HG03095 (cell line): ENCODE data around the gene APOF.
"Not testable (repeated sequence)": the region's sequence is repeated elsewhere in the genome, so short reads cannot be mapped to it uniquely, and the experiment has no call there.

Experiments
- ATAC-seq: cut with Tn5 transposase; IDR thresholded peaks from one replicate; pipeline ENCODE4 v1.9.1; 2021; ENCODE audit warnings: moderate library complexity; ENCODE audit not compliant: unreplicated experiment

APOF gene

DNA sequence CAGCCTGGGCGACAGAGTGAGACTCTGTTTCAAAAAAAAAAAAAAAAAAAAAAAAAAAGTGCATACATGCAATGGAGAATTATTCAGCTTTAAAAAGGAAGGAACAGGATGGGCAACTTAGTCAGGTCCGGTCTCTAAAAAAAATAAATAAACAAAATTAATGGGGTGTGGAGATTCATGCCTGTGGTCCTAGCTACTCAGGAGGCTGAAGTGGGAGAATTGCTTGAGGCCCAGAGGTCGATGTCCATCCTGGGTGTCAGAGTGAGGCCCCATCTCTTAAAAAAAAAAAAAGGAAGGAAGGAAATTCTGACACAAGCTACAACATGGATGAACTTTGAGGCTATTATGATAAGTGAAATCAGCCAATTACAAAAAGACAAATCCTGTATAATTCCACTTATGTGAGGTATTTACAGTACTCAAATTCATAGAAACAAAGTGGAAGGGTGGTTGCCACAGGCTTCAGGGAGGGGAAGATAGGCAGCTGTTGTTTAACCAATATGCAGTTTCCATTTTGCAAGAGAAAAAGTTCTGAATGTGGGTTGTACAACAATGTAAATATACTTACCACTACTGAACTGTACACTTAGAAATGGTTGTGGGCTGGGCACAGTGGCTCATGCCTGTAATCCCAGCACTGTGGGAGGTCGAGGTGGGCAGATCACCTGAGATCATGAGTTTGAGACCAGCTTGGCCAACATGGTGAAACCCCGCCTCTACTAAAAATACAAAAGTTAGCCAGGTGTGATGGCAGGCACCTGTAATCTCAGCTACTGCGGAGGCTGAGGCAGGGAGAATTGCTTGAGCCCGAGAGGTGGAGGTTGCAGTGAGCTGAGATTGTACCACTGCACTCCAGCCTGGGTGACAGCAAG is 12.3 kb upstream of the APOF start:
- peak; percentile 37 for ATAC-seq

DNA sequence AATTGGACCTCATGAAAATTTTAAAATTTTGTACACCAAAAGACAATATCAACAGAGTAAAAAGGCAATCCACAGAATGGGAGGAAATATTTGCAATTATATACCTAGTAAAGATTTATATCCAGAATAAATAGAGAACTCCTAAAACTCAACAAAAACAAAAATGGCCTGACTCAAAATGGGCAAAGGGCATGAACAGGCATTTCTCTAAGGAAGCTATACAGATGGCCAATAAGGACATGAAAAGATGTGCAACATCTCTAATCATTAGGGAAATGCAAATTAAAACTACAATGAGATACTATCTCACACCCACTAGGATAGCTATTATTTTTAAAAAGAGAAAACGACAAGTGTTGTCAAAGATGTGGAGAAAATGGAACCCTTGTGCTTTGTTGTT is 10.9 kb upstream of the APOF start:
- ATAC-seq: no peak

DNA sequence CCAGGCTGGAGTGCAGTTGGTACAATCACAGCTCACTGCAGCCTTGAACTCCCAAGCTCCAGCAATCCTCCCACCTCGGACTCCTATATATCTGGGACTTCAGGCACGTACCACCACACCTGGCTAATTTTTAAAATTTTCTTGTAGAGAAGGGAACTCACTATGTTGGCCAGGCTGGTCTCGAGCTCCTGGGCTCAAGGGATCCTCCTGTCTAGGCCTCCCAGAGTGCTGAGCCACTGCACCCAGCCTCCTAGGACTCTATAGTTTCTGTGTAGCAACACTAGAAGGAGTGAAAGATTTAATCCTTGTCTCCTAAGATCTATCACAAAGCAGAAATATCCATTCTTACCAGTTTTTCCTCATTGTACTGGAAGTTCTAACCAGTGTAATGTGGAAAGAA is 4.3 kb upstream of the APOF start:
- no peak for ATAC-seq

DNA sequence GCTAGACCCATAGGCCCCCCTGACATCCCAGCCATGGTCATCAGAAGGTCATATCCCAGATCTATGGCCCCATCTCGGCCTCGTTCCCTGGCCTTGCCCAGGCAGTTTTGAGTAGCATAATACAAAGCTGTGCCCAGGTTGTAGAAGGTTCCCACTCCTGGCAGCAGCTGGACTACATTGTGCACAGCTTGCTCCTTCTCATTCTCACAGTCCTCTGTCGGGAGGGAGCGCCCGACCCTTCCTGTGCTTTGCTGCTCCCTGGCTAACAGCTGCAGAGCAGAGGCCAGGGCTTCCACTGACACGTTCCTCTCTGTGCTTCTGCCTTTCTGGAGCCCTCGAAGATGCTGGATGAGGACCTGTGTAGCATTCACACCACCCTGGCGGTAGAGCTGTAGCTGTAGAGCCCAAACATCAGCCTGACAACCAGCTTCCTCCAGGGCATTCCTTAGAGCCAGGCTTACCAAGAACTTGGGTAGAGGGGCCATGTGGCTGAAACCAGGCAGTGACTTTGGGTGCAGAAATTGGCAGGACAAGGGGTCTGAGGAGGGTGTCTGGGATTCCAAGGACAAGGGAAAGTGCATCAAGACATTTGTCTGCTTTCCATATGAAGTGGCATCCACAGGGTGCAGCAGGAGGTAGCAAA is 1.0 kb downstream of the APOF start:
- ATAC-seq: no peak

DNA sequence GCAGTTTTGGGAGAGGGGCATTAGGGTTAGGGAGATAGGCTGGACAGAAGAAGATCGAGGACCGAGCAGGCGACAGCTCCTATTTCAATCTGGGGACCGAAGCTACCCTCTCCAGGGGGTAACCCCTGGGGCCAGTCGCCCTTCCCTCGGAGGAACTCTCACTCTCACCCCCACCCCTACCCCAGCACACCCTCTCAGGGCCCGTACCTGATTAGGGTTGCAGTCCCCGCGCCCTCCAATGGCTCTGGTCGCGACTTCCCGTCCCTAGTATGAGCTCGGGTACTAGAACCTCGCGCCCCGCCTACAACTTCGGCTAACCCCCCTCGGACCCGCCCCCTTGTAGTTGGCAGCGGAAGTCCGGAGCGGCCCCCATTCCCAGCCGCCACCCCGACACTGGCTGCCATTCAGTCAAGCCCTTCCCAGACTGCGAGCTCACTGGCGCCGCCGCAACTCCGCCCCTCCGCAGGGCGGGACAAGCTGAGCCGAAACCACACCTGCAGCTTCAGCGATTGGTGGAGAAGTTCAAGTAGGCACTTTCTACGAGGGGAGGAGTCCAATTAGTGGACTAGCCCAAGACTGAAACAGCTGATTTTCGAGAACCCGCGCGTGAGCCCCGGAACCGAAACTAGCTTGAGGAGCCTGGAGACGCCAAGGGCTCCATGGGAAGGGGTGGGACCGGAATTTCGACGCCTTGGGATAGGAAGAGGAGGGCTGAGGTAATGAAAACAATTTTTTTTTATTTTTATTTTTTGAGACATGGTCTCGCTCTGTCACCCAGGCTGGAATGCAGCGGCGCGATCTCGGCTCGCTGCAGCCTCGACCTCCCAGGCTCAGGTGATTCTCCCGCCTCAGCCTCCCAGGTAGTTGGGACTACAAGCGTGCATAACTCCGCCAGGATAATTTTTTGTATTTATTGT is 2.5 kb downstream of the APOF start, which contains the start of gene STAT2:
STAT2 (minus strand) TSS at position 257 of the 917 bp plus-strand sequence. CDS start 3,536 bp downstream, outside the sequence.
- peak; percentile 94 for ATAC-seq

DNA sequence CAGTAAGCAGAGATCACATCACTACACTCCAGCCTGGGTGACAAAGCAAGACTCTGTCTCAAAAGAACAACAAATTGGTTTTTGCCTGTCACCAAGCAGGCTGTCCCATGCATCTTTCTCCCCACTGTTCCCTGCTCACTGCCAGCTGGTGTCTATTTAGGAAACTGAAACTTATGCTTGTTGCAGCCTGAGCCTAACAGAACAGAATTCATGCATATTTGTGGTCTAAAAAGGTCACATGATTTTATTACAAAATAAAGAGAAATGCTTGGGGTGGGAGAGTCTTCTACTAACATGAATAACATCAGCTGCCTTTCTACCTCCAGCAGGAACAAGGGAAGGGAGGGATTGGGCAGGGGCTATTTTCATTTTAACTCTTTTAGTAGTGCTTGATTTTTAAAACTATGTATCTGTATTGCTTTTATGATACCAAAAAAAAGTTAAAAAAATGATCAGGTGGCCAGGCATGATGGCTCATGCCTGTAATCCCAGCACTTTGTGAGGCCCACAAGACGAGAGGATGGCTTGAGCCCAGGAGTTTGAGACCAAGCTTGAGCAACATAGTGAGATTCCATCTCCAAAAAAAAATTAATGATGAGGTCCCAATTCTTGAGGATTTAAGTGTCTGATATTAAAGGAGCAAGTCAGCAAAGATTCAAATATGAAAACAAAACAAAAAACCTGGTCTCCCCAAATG is 3.7 kb downstream of the APOF start:
- no peak for ATAC-seq

DNA sequence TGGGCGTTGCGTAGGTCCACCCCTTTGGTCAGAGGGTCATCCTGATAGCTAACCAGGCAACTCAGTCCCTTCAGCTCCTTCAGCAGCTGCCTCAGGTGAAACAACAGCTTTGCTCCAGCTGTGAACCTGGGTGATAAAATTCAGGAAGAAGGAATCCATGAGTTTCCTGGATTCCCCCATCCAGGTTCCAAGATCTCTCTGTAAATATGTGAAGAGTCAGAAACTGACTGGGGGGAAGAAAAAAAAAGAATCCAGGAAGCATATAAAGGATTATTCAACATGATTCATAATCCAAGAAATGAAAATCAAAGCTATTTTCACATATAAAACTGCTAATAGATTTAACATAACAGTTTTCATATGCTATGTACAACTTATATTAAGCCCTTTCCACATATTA is 11.3 kb downstream of the APOF start:
- ATAC-seq: no peak

DNA sequence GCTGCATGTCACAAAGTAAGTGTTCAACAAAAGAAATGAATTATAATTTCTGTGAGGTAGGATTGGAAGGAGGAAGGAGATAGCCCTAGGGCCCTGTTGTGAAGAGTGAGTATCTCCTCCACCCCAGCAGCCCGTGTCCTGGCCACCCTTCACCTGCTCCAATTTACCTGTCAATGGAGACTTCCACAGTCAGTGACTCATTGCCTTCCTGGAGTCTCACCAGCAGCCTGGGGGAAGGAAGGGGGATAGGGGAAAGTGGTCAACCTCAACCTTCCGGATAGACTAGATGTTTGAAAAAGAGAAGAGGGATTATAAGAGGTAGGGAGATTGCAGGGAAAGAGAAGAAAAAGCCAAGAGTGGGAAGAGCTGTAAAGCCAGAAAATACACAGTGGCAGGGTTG is 12.0 kb downstream of the APOF start:
- no peak for ATAC-seq

DNA sequence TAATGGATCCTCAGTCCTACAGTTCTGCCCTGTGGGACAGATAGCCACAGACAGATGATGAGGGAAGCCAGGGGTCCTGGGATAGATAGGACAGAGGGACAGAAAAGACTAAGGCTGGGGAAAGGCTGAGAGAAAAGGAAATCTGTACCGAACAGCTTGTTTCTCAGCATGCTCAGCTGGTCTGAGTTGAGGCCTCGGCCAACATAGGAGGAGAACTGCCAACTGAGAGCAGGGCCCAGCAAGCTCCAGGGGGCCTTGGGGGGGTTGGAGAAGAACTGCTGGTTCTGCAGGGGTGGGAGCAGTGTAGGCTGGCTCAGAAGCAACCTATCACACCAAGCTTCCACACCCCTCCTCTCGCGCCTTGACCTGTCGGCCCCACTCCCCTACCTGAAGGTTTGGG is 13.9 kb downstream of the APOF start:
- no peak for ATAC-seq

DNA sequence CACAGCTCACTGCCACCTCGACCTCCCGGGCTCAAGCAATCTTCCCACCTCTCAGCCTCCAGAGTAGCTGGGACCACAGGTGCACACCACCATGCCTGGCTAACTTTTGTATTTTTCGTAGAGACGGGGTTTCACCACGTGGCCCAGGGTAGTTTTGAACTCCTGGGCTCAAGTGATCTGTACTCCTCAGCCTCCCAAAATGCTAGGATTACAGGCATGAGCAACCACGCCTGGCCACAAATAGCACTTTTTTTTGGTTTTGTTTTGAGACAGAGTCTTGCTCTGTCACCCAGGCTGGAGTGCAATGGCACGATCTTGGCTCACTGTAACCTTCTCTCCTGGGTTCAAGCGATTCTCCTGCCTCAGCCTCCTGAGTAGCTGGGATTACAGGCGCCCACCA is 15.4 kb downstream of the APOF start:
- ATAC-seq: not testable (repeated sequence)

DNA sequence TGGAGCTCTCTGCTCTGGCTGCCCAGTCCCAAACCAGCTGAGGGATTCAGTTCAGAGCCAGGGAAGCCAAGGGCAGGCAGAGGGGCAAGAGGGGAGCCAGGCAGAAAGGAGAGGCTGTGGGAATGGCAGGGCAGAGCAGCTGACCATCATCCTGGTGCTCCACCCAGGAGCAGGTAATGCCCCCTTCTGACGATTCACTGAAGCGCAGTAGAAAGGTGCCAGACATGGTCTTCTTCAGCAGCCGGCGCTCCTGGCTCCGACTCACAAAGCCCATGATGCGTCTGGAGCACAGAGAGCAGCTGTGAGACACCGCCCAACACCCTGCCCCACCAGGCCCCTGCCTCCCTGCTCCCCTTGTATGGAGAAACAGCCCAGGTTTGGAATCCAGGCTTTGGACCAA is 16.0 kb downstream of the APOF start:
- no peak for ATAC-seq

DNA sequence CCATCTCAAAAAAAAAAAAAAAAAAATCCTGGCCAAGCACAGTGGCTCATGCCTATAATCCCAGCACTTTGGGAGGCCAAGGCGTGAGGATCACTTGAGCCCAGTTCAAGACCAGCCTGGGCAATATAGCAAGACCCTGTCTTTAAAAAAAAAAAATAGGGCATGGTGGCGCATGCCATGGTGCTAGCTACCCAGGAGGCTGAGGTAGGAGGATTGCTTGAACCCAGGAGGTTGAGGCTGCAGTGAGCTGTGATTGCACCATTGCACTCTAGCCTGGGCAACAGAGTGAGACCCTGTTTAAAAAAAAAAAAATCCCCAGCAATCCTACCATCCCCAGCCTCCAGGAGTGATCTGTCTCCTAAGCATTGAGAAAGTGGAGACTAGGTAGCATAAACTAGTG is 20.4 kb downstream of the APOF start:
- not testable (repeated sequence) for ATAC-seq

DNA sequence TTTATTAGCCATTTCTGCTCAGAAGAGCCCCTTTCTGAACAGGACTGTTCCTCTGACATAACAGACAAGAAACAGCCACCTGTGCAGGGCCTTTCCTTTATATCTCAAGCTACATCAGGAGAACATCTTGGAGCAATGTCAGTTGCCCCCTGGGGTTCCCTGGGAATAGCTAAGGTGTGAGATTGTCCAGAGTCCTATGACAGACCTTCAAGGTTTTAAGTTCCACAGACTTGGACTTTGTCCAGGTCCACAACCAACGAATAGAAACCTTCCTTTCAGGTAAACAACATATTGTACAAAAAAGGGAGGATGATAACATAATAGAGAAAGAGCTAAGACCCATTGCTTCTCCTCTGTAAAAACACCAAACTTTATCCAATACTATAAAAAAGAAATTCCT is 21.0 kb downstream of the APOF start:
- ATAC-seq: no peak

DNA sequence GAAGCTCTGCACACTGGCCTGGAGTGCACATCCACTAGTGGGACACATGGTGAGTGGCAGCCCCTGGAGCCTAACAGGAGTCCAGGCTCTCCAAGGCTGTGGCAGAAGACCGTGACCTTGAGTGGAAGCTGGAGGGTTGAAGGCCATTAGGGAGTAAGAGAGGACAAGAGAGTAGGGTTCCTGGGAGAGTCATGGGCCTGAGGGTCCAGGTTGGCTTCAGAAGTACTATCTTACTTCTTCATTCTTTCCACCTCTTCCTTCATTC is 23.6 kb downstream of the APOF start:
- ATAC-seq: no peak

DNA sequence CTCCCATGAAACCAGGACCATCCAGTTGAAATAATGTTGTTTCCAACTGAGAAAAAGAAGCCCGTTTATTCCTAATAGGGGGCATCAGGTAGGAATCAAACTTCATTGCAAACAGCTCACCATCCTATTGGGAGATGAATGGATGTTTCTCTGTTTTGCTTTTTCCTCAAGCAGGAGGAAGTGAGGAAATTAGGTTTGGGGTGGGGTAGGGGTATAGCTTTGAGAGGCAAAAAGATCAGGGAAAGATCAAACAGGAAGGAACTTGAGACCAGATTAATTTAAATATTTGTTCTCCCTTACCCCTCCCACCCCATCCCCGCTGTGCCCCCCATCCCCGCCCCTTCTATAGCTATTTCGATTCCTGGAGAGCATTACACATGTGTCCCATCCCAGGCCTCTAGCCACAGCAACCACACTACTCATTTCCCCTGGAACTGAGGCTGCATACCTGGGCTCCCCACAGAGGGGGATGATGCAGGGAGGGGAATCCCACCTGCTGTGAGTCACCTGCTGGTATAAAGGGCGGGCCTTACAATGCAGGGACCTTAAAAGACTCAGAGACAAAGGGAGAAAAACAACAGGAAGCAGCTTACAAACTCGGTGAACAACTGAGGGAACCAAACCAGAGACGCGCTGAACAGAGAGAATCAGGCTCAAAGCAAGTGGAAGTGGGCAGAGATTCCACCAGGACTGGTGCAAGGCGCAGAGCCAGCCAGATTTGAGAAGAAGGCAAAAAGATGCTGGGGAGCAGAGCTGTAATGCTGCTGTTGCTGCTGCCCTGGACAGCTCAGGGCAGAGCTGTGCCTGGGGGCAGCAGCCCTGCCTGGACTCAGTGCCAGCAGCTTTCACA is 24.1 kb downstream of the APOF start, which contains the start of gene IL23A:
IL23A (plus strand) TSS at position 577 of the 850 bp plus-strand sequence; CDS start at position 738, 161 bp downstream.
- ATAC-seq: peak; percentile 40

DNA sequence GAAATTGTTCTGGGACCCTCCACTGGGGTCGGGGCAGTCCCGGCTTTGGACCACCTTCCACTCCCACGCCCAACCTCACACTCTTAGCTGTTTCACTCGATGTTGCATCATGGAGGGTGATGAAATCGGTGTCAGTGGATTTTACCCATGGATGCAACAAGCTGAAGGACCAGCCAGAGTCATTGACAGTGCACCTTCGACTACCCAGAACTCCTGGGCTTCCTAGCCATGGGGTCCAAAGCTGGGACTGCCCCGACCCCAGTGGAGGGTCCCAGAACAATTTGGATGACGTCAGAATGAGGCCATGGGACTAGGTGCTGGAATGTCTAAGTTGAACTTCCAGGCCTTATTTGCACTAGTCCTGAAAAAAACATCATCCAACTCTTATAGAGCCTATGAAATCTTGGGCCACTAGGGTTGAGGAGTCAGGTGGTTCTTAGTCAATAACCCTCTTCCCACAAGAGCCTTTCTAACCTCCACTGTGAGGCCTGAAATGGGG is 24.9 kb downstream of the APOF start:
- ATAC-seq: no peak

DNA sequence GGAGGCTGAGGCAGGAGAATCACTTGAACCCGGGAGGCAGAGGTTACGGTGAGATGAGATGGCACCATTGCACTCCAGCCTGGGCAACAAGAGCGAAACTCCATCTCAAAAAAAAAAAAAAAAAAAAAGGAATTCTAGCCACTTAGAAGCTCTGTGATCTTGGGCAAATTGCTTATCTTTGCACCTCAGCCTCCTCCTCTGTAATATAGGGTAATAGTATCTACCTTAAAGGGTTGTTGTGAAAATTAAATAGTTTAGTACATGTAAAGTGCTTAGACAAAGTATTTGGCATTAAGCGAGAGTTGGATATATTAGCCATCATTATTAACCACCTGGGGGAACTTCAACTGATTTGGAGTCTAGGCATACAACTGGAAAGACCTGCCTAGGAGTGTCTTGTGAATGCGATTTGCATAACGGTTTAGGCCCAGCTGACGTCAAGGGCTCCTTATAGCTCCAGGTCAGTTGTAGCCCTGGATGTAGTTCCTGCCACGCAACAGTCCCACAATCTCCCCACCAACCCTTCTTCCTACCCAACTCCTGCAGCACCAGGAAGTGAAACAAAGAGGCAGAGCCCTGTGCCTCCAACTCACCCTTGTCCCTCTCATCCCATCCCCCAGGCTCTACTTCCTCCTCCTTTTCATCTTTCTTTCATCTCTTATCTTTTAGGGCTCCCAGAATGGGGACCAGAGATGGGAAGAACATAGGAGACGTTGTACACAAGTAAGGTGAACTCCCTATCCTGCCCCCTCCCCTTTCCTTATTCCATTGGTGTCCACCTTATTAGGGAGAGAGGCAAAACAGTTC is 26.1 kb downstream of the APOF start:
- no peak for ATAC-seq

DNA sequence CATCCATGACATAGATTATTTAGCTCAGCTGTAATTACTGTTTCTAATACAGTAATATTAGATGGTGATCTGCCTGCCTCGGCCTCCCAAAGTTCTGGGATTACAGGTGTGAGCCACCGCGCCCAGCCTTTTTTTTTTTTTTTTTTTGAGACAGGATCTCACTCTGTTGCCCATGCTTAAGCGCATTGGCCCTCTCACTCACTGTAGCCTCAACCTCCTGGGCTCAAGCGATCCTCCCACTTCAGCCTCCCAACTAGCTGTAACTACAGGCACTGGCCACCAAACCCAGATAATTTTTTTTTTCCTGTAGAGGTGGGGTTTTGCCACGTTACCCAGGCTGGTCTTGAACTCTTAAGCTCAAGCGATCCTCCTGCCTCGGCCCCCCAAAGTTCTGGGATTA is 27.1 kb downstream of the APOF start:
- not testable (repeated sequence) for ATAC-seq

DNA sequence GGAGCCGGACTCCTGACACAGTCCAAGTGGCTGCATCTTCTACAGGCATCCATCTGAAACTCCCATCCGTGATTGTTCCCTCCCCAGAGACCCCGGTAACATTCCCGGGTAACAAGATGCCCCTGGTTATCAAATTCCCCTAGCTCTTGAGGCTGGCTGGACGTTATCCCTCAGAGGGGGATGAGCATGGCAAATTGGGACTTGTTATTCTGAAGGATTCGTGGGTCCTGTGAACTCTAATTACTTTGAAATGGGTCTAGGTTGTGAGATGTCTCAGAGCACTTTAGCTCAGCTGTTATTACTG is 28.2 kb downstream of the APOF start:
- no peak for ATAC-seq
